NCI-H2107 treated with DMSO at 0.1 percent for 48 hours (cell line): ENCODE measurements around the gene KIF6.
"Not testable (repeated sequence)": the region's sequence is repeated elsewhere in the genome, so short reads cannot be mapped to it uniquely, and the experiment has no call there.

ENCODE experiments used
- DNase-seq: peaks from one replicate; lab custom pipeline; 2025; ENCODE audit not compliant: unreplicated experiment; lab: John Stamatoyannopoulos, UW

Gene KIF6

DNA sequence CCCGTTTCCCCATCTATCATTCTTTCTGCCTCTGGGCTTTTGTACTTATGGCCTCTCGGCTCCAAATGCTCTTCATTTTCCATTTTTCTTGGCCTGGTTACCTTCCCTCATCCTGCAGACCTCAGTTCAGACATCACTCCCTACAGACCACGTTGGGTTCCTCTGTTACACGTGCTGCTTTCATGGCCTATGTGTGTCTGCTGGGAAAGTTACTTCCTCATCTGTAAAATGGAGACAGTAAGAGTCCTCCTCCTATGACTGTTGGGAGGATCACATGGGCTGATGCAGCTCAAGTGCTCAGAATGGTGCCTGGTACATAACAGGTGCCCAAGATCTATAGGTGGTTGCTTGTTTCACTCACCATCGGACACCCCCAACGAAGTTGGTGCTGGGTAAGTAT is 424.5 kb downstream of the KIF6 start:
- no peak for DNase-seq

DNA sequence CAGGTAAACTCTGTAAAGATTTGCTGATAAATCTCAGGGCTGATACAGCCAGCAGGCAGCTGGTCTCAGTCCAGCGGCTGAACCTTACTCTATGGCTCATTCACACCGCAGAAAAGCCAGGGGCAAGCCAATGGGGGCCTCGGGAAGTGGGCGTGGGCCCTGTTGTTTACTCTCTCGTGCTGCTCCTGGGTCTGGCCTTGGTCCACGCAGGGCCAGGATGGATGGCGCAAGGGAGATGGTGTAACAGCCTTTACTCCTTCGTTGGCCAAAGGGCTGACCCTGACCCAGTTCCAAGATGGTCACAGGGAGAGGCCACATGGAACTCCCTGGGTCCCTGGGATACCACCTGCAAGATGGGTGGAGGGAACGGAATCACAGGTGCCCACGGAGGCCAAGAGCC is 427.1 kb downstream of the KIF6 start:
- no peak for DNase-seq

DNA sequence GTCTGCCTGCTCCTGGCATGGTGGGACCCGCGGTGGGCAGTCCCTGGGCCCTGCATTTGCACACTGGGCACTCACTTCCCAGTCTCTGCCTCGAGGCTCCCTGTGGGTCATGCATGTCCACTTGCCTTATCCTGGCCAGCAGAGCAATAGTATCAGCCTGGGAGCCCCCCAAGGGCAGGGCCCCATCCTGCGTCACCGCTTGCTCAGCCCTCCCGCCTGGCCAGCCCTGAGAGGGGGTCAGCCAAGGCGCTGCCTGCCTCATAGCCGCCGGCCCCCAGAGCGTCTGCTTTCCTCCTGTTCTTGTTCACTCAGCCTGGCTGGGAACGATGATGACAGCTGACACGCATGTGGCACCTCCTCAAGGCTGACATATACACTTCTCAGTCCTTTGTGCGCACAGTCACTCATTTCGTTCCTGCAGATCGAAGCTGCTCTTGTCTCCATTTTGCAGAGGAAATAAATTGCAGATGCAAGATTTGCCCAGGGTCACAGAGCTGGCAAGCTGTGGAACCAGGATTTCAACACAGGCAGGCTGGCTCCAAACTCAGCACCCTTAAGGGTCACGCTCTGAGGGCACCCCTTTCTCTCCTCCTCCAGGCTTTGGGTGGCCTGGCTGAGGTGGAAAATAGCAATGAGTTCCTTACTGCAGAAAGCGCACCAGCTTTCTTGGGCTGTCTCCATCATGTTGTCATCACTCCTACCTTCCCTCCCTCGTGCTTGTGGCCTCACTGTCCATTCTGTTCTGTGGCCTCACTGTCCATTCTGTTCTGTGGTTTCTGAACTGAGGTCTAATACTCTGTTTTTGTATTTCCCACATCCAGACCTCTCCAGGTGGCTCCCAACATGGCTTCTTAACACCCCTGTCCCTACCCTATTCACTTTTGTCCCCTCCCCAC is 428.2 kb downstream of the KIF6 start:
- no peak for DNase-seq

DNA sequence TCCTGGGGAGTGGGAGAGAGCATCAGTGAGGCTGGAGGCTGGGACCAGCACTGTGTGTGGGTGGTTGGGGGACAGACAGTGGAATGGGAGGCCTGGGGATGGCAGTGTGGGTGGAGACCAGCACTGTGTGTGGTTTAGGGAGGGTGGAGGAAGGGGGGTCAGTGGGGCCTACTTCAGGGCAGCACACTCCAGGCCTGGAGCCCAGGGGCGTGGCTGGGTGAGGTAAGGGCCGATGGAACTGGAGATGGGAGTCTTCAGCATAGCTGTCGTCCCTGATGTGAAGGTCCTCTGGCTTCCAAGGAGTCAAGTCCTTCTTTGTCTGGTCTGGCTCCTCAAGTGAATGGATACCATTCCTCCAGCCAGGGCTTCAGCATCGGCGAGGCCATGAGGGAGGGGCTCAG is 429.6 kb downstream of the KIF6 start:
- DNase-seq = no peak

DNA sequence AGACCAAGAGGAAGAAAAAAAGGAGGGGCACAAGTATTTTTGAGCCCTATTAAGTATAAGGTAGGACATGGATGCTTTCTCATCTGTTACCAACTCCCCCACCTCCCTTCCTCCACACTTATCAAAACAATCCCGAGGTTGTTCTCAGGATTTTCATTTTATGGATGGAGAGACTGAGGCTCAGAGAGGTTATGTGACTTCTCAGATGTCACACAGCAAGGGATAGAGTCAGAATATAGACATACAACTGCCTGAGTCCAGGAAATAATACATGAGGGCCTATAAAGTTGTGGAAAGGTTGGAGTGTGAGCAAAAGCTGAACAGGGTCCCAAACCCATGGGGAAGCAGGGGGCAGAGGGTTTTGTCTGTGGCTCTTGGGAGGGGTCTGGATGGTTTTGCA is 430.3 kb downstream of the KIF6 start:
- DNase-seq = no peak

DNA sequence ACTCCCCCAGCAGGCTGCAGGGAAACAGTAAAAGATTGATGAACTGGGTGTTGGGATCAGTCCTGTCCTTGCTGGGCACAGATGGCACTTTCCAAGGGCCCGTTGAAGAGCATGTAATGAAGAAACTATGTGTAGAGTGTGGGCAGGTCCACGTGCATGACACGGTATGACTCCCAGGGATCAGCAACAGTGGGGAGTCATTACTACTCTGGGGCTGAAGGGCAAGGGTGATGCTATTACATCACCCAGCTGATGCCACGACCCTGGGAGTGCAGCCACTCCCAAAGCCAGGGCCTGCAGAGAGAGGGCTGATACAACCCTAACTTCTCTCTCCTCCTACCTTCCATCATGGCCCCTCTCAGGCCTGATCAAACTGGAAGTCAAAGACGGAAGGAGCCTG is 431.1 kb downstream of the KIF6 start:
- no peak for DNase-seq

DNA sequence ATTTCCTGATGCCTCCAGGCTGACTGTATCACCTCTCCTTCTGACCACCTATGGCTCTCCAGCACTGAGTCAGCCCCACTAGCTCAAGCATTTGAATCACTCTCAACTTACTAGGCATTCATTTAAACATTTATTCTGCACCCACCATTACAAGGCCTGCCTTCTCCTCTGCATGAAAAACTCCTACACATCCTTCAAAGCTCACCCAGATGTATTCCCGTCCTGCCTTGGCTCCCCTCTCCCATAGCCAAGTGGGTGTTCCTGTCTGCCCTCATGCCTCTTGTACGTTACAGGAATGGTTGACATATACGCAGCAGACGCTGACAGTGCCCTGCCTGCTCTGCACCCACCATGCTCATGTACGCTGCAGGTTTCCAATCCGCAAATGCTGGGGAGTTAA is 432.6 kb downstream of the KIF6 start:
- DNase-seq = no peak

DNA sequence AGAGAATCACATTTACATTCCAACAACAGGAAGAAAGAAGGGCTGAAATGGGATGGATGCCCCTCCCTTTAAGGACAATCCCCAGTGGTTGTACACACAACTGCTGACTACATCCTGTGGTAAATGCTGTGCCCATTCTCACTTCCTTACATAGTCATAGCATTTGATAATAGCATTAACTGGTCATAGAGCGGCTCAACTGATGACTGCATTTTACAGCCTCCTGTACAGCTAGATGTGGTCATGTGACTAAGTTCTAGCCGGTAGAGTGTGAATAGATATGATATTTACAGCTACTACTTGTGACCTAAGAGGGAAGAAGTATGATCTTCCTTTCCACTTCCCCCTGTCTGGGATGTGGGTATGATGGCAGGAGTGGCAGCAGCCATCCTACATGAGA is 435.7 kb downstream of the KIF6 start:
- no peak for DNase-seq

DNA sequence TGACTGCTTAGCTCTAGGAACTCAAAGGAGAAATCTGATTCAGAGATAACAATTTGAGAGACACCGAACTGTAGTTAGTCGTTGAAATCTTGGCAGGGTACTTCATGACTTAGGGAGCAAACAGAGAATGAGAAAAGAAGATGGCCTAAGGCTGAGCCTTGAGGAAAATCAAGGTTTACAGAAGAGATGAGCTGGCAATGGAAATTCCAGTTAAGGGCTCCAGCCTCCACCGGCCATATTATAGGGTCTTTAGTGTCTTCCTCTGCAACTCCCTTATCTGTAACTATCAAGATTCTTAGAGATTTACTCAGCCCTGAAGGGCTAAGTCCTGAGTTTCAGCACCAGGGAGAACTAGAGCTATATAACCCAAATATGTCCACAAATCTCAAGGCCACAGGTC is 437.6 kb downstream of the KIF6 start:
- DNase-seq = no peak

DNA sequence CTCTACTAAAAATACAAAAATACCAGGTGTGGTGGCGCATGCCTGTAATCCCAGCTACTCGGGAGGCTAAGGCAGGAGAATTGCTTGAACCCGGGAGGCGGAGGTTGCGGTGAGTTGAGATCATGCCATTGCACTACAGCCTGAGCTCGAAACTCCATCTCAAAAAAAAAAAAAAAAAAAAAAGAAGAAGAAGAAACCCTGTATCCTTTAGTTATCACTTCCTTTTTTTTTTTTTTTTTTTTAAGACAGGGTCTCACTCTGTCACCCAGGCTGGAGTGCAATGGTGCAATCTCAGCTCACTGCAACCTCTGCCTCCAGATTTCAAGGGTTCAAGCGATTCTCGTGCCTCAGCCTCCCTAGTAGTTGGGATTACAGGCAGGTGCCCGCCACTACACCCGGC is 438.6 kb downstream of the KIF6 start:
- DNase-seq = not testable (repeated sequence)

DNA sequence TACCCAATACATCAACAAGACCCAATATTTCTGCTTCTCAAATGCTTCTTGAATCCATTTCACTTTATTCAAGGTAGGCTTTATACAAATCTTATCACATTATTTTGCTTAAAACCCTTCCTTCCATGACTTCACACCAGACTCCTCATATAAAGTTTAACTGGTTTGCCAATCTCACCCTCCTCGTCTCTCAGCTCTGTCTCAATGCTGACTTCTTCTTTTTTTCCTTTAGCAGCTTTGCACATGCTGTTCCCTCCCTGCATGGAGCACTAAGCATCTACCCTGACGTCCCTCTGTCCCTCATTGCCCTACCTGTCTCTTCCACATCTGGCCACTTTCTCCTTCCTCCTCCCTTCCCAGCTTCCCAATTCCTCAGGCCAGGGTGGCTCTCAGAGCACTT is 442.4 kb downstream of the KIF6 start:
- DNase-seq = no peak

DNA sequence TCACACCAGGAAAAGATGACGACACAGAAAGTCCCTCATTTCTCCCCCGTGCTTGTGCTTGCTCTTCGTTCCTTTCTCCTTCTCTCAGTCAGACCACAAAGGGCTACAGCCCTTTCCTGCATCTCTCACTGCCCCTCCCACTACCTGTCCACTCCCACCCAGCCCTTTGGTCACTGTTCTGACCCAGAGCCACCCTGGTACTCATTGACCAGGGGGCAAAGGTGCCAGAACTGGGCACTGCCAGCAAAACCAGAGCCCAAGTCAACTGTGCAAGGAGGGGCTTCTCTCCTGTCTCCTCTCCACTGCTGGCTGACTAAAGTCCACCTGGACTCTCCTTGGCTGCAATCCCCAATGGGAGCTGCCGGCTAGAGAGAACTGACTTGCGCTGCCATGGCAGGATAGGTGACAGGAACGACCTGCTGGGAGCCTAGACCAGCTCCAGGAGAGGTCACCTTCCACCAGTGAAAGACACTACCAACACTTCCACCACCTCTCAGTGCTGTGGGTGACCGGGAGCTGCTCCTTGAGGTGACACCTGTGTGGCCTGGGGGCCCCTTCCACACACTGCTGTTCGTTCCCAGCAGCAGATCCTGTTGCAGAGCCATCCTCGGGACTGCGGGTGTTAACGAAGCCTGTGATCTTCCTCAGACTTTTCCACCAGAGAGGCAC is 443.8 kb downstream of the KIF6 start:
- DNase-seq = no peak

DNA sequence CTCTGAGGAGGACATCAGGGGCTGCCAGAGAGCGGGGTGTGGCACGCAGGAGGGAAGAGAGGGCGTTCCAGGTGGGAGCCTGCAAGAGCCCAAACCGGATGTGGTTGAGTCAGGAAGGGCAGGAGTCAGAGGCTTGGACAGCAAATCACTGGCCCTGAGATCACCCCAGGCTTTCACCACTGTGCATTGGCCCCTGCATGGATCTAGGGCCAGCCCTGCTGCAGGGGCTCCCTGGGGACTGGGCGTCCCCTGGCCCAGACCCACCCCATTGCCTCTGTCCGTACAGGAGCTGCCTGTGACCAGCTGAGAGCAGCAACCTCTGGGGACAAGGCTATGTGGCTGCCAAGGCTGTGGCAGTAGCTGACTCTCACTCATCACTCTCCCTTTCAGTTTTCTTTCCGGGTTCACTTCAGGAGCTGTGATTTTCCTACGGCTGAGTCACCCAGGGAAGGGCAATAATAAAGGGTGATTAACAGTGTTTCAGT is 444.9 kb downstream of the KIF6 start:
- DNase-seq = no peak
